K562 (cell line): Measurements from ENCODE around the gene GOLPH3L. TPM values are rescaled to one million over a fixed set of nuclear protein-coding genes. Genes with fewer than 3 reads are reported as not detected.

Source experiments
- BHLHE40 ChIP-seq: IDR thresholded peaks from 2 replicates; pipeline ENCODE4 v1.6.1; 2011; ENCODE audit warnings: low read length, improper control_type of control experiment
- C11orf30 ChIP-seq: fragments of 450-650 bp; IDR thresholded peaks from 2 replicates; pipeline ENCODE4 v1.6.1; 2016; ENCODE audit warnings: low read depth, mild to moderate bottlenecking
- FOXP1 ChIP-seq: sonication (generic); formaldehyde crosslinking; IDR thresholded peaks from 2 replicates; pipeline ENCODE4 v1.8.0; 2022; ENCODE audit warnings: mild to moderate bottlenecking, missing genetic modification reagents
- HMG20A ChIP-seq: fragments of 450-650 bp; formaldehyde crosslinking; conservative IDR thresholded peaks from 2 replicates; pipeline ENCODE4 v1.4.0; 2020; ENCODE audit warnings: mild to moderate bottlenecking, mixed read lengths
- PTRF ChIP-seq: fragments of 450-650 bp; IDR thresholded peaks from 2 replicates; pipeline ENCODE4 v1.6.1; 2016; ENCODE audit warnings: mild to moderate bottlenecking, missing genetic modification characterization, missing compliant biosample characterization
- TAF15 ChIP-seq: fragments of 200-400 bp; formaldehyde crosslinking; IDR thresholded peaks from 2 replicates; pipeline ENCODE4 v1.6.1; 2017; ENCODE audit warnings: mild to moderate bottlenecking, low read depth, low read length, moderate library complexity
- polyA plus RNA-seq, 8 experiments: library from polyadenylated mRNA; depleted of rRNA in 4 of 8; stranded (reverse) in 5 of 8; unstranded in 3 of 8; fragments of >200 nt; fragmentation: Nextera tagmentation in 2 of 8; fragmentation: Illumina TruSeq in 1 of 8; extraction: Ambion mirVana in 2 of 8; extraction: Trizol in 1 of 8; gene quantifications; 2 replicates each; pipeline versions ENCODE4 v1.2.1 to v1.2.3, GENCODE V29; 2011 to 2014; ENCODE audit warnings: inconsistent platforms in 1 of 8, missing spikeins in 1 of 8
- total RNA-seq, 7 experiments: library from RNA; depleted of rRNA in 6 of 7; stranded (reverse); fragments of >200 nt in 6 of 7; fragmentation: Illumina TruSeq in 2 of 7; extraction: Trizol in 2 of 7; gene quantifications; 2 replicates each; pipeline versions ENCODE4 v1.2.1 to v1.2.3, GENCODE V29; 2011 to 2021; ENCODE audit warnings: low replicate concordance in 1 of 7
- TF ChIP-seq, protein P1 (sequence below): fragments of 250-450 bp; sonication (Bioruptor Pico); IDR thresholded peaks from 2 replicates; pipeline ENCODE4 v1.5.0; 2021; ENCODE audit warnings: mild to moderate bottlenecking, borderline replicate concordance
- TF ChIP-seq, protein P2 (sequence below): fragments of 450-650 bp; formaldehyde crosslinking; IDR thresholded peaks from 2 replicates; pipeline ENCODE4 v1.4.0; 2022; ENCODE audit warnings: missing genetic modification characterization
- TF ChIP-seq, protein P3 (sequence below): fragments of 450-650 bp; IDR thresholded peaks from 2 replicates; pipeline ENCODE4 v1.6.1; 2018; ENCODE audit warnings: mild to moderate bottlenecking, low read depth; ENCODE audit not compliant: partially characterized antibody
- TF ChIP-seq, protein P4 (sequence below): fragments of 250-450 bp; sonication (Bioruptor Pico); IDR thresholded peaks from 2 replicates; pipeline ENCODE4 v1.5.0; 2021; ENCODE audit warnings: mild to moderate bottlenecking, moderate library complexity
- TF ChIP-seq, protein P5 (sequence below): sonication (generic); IDR thresholded peaks from 2 replicates; pipeline ENCODE4 v1.6.1; 2016
- TF ChIP-seq, protein P6 (sequence below): fragments of 450-650 bp; IDR thresholded peaks from one replicate; pipeline ENCODE4 v1.6.1; 2018; ENCODE audit warnings: mild to moderate bottlenecking, moderate library complexity; ENCODE audit not compliant: partially characterized antibody
- TF ChIP-seq, protein P7 (sequence below): IDR thresholded peaks from 2 replicates; pipeline ENCODE4 v1.6.1; 2011; ENCODE audit not compliant: insufficient read length; ENCODE audit errors: extremely low read depth

Gene GOLPH3L
- total and polyA plus RNA-seq, 9 of the 15 experiments (the other 6 are each of a cell fraction or from before 2014, with no cell fraction given): 8.1 to 42.1 (median 21.6) TPM

DNA sequence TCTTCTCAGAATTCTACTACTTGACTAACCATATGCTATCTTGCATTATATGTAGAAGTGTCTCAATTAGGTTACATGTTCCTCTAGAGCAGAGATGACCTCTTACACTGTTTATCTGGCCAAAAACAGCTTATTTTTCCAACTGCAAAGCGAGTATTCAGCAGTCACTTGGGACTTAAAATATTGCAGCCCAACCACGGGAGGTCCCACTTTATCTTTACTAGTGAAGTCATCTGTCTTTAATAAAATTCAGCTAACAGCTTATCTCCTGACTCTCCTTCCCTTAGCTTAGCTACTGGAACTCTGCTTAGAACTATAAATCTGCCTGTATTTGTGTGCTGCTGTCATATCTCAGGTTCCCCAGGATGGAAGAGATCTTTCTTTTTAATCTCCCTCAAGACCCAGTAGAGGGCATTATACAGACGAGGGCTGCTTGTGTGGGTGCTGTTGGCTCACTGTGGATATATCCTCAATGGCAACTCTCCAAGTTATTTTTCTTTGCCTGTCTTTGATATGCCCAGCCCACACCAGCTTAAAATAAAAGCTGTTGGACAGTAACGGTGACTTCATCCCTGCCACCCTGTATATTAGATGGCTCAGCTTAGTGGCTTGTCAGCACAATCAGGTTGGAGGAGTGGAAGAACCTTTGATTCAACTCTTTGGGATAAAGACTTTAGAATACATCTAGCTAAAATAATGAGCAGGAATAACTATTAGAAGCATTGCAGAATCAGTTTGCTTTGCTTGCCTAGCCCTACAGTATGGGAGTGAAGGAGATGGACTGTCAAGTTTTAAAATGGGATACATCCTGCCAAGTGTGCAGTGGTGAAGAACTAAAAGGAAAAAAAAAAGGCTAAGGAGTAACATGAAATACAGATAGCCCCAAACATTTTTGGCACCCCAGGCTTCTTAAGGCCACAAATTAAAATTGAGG, 77.1 kb downstream of the GOLPH3L start (continued):
- TF ChIP-seq, protein P1, sequence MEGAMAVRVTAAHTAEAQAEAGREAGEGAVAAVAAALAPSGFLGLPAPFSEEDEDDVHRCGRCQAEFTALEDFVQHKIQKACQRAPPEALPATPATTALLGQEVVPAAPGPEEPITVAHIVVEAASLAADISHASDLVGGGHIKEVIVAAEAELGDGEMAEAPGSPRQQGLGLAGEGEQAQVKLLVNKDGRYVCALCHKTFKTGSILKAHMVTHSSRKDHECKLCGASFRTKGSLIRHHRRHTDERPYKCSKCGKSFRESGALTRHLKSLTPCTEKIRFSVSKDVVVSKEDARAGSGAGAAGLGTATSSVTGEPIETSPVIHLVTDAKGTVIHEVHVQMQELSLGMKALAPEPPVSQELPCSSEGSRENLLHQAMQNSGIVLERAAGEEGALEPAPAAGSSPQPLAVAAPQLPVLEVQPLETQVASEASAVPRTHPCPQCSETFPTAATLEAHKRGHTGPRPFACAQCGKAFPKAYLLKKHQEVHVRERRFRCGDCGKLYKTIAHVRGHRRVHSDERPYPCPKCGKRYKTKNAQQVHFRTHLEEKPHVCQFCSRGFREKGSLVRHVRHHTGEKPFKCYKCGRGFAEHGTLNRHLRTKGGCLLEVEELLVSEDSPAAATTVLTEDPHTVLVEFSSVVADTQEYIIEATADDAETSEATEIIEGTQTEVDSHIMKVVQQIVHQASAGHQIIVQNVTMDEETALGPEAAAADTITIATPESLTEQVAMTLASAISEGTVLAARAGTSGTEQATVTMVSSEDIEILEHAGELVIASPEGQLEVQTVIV (CRISPR knock-in tag): no peak
- TF ChIP-seq PTRF (tag) (no peak), TAF15 (no peak), C11orf30 (peak; percentile 59), BHLHE40 (no peak; the same call in 1 of the 2 replicates), HMG20A (no peak), FOXP1 (no peak)
- TF ChIP-seq, protein P2, sequence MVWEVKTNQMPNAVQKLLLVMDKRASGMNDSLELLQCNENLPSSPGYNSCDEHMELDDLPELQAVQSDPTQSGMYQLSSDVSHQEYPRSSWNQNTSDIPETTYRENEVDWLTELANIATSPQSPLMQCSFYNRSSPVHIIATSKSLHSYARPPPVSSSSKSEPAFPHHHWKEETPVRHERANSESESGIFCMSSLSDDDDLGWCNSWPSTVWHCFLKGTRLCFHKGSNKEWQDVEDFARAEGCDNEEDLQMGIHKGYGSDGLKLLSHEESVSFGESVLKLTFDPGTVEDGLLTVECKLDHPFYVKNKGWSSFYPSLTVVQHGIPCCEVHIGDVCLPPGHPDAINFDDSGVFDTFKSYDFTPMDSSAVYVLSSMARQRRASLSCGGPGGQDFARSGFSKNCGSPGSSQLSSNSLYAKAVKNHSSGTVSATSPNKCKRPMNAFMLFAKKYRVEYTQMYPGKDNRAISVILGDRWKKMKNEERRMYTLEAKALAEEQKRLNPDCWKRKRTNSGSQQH (CRISPR knock-in tag): 0 out of 2 replicates have a peak, but pooled peaks have one; percentile 2
- TF ChIP-seq, protein P3, sequence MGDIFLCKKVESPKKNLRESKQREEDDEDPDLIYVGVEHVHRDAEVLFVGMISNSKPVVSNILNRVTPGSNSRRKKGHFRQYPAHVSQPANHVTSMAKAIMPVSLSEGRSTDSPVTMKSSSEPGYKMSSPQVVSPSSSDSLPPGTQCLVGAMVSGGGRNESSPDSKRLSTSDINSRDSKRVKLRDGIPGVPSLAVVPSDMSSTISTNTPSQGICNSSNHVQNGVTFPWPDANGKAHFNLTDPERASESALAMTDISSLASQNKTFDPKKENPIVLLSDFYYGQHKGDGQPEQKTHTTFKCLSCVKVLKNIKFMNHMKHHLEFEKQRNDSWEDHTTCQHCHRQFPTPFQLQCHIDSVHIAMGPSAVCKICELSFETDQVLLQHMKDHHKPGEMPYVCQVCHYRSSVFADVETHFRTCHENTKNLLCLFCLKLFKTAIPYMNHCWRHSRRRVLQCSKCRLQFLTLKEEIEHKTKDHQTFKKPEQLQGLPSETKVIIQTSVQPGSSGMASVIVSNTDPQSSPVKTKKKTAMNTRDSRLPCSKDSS: no peak
- TF ChIP-seq, protein P4, sequence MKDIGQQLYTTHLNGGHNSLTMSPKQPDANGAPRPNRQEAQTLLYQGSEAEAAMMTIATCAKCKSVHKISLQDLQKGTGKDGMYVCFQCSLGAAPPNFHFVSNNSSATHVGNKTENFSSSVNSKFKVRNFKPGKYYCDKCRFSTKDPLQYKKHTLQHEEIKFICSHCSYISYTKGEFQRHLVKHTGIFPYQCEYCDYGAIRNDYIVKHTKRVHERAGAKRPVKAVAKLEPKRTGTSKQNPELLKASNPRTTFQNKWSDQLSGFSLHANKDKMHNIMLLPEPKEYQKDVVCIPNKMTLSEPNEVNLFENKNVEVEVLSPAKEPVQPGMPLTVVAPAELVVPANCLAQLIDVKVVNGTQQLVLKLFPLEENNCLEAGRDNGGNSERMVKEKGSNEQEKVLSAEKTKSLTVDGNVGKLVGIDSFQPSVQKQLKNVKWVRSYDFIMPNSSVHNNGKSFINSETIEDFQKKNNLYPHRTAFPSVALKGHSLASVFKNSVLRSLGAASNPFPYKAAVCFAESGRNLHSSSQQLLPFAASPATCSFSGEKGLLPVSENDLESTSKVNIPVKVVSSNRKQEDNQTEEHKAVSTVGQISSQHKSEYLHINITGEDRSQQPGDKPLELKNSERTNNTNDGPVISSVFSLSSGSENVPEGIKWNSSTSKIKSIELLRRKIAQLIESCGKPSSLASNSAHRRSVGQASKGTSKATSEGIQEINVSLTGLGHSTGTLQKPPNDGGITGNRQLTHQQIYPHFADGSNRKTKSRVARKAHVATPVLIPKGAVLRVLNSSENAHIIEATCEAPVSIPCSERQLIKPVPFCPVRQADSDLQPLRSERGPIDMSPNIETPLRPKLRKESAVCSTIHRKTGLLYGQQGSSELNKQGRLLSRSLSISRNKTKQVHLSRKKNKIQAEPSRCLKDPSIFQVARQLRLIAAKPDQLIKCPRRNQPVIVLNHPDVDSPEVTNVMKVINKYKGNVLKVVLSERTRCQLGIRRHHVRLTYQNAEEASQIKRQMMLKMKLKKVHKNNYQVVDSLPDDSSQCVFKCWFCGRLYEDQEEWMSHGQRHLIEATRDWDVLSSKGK (CRISPR knock-in tag): no peak
- TF ChIP-seq, protein P5, sequence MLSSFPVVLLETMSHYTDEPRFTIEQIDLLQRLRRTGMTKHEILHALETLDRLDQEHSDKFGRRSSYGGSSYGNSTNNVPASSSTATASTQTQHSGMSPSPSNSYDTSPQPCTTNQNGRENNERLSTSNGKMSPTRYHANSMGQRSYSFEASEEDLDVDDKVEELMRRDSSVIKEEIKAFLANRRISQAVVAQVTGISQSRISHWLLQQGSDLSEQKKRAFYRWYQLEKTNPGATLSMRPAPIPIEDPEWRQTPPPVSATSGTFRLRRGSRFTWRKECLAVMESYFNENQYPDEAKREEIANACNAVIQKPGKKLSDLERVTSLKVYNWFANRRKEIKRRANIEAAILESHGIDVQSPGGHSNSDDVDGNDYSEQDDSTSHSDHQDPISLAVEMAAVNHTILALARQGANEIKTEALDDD: peak; percentile 100
- TF ChIP-seq, protein P6, sequence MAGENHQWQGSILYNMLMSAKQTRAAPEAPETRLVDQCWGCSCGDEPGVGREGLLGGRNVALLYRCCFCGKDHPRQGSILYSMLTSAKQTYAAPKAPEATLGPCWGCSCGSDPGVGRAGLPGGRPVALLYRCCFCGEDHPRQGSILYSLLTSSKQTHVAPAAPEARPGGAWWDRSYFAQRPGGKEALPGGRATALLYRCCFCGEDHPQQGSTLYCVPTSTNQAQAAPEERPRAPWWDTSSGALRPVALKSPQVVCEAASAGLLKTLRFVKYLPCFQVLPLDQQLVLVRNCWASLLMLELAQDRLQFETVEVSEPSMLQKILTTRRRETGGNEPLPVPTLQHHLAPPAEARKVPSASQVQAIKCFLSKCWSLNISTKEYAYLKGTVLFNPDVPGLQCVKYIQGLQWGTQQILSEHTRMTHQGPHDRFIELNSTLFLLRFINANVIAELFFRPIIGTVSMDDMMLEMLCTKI: no peak
- TF ChIP-seq, protein P7, sequence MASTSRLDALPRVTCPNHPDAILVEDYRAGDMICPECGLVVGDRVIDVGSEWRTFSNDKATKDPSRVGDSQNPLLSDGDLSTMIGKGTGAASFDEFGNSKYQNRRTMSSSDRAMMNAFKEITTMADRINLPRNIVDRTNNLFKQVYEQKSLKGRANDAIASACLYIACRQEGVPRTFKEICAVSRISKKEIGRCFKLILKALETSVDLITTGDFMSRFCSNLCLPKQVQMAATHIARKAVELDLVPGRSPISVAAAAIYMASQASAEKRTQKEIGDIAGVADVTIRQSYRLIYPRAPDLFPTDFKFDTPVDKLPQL: no peak
